Fibroblast of the conjunctiva (primary cell): ENCODE measurements around the gene RBMS1.

Source experiments
- DNase-seq: peaks from one replicate; pipeline ENCODE4 v3.0.0-alpha.2; 2010; ENCODE audit warnings: low read depth

Gene RBMS1

DNA sequence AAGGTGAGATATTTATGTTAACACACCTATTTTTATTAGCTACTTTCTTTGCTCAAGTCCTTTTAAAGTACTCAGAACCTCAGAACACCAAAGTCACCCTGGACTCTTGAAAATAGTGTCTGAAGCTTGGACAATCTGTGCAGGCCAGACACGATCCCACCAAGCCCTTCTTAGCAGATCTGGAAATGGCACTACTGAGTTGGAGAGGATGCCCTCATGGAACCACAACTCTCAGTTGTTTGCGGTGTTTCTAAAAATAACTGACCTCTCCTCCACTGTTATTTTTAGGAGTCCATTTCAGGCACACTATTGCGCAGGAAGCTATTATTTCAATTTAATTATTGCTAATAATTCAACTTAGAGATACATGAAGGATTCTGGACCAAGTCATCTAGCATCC lies 190.1 kb downstream of the RBMS1 start:
- no peak for DNase-seq

DNA sequence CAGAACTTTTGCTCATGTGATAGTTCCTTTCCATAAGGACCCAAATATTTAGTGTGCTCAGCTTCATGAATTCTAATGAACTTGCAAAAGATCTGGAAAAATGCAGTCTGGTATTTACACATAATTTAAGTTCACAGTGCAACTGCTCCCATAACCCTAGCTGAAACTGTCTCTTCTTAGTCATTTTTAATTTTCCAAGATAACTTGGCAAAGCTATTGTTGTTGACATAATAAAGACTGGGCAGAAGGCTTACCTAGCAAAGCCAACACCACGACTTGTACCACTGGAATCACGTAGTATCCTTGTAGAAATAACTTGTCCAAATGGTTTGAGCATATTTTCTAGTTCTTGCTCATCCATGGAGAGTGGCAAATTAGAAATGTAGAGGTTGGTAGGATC lies 190.5 kb downstream of the RBMS1 start:
- DNase-seq, result no peak

GRCh38 chr2:160301420-160301819 lies 192.2 kb downstream of the RBMS1 start:
- DNase-seq, result no peak

DNA sequence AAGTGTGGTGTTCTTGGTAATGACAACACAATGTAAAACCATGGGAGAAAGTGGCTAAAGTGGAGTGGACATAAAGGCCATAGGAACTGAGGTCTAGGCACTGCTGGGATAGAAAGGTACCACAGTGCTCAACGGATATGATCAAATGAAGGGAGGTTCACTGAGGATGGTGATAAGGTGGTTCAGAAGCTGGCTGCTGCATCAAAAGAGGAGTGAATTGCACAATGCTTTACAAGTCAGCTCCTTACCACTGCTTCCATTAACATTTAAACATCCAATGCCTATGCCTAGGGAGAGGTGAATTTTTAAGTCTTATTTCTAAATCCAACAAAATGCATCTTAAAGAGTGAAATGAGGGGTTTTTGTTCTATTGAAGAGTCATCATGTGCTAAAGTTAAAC lies 193.4 kb downstream of the RBMS1 start:
- DNase-seq, result no peak

DNA sequence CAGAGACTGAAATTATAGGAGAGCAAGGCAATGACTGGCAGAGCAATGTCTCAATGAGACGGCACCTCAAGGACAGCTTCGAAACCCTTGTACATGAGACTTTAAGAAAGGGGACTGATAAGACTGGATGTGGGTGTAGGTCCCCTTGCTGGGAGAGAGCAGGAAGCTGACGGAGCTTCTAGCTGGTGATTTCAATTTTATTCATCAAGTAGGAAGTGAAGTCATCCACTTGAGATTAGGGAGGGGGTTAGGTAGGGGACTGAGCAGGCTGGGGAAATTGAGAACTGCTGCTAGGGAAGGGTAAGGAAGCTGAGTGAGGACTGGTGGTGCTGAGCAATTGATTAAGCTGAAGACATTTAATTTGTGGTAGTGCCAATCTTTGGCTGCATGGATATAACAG lies 194.1 kb downstream of the RBMS1 start:
- DNase-seq, result no peak

GRCh38 chr2:160298960-160299359 lies 194.6 kb downstream of the RBMS1 start:
- no peak for DNase-seq

GRCh38 chr2:160295519-160296207 lies 197.9 kb downstream of the RBMS1 start:
- no peak for DNase-seq

- DNase-seq, result no peak
Measured at GRCh38 chr2:160294889-160295288, 198.7 kb downstream of the RBMS1 start.

GRCh38 chr2:160294339-160294803 lies 199.2 kb downstream of the RBMS1 start:
- DNase-seq, result peak; percentile 57

GRCh38 chr2:160293391-160294091 lies 200.1 kb downstream of the RBMS1 start:
- peak; percentile 79 for DNase-seq

- DNase-seq, result no peak
Measured at GRCh38 chr2:160292225-160292624, 201.4 kb downstream of the RBMS1 start.

GRCh38 chr2:160291382-160291781 lies 202.2 kb downstream of the RBMS1 start:
- DNase-seq, result no peak

- DNase-seq, result no peak
Measured at GRCh38 chr2:160290598-160290997, 203.0 kb downstream of the RBMS1 start.

- DNase-seq, result no peak
Measured at GRCh38 chr2:160289831-160290230, 203.8 kb downstream of the RBMS1 start.

GRCh38 chr2:160289126-160289525 lies 204.5 kb downstream of the RBMS1 start:
- DNase-seq, result no peak

- DNase-seq, result no peak
Measured at GRCh38 chr2:160288324-160288723, 205.3 kb downstream of the RBMS1 start.

DNA sequence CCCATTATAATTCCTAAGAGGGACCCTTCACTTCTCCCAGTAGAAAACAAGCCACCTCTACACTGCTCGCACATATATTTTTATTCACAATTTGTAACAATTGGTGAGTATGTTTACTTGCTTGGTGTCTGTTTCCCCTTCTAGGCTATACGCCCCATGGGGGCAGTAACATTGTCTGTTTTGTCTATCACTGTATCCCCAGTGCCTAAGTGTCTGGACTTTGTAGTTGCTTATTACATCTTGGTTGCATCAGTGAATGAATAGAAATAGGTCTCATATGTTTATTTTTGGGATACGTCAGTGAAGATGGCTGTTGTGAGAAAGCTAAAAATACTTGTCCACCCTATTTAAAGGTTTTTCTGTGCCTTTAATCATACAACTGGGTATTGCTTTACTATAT lies 206.1 kb downstream of the RBMS1 start:
- peak; percentile 53 for DNase-seq

- no peak for DNase-seq
Measured at GRCh38 chr2:160286551-160286950, 207.1 kb downstream of the RBMS1 start.

GRCh38 chr2:160283675-160284074 lies 209.9 kb downstream of the RBMS1 start:
- DNase-seq, result no peak

DNA sequence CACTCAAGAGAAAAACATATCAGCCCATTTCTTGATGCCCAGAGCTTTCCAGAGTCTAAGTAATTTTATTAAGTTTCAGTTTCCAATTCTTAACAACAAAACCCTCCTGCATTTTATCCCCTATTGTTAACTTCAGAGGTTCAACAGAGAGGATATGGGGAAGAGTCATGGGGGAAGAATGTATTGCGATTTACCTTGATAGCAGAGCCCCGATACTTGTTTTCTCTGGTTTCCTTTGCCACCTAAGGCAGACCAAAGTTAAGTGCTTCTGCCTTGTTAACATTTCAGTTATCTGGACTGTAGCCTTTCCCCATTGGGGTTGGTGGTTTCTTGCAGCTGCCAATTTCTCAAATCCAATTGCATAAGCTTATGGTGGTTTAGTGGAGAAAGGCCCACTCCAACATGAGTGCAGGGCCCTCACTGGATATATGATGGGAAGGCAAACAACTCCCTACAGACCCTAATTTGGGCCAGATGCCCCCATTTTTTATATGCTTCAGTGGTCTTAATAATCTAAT lies 211.5 kb downstream of the RBMS1 start:
- no peak for DNase-seq

DNA sequence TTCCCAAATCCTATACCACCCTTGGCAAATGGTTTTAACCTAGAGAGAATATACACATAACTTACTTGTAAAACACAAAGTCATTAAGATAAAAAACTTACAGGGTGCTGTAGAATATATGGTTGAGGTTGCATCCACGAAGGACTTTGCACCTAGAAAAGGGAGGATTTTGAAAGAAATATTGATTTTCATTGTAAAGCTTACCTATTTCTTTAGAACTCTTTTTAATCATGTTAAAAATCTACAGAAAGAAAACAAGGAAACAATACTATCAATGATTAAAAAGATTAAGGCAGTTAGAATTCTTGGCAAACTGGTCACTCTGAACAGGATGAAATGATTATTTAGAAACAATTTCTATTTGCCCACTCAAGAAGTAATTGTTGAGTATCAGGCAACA lies 212.4 kb downstream of the RBMS1 start:
- no peak for DNase-seq

- DNase-seq, result no peak
Measured at GRCh38 chr2:160279813-160280465, 213.7 kb downstream of the RBMS1 start.

GRCh38 chr2:160278879-160279177 lies 214.8 kb downstream of the RBMS1 start:
- no peak for DNase-seq
